ENCODE results near the gene DOK3. TPM values are rescaled to one million over a fixed set of nuclear protein-coding genes. Genes with fewer than 3 reads are reported as not detected.
A peak's percentile ranks its signal among the peaks of the same experiment; 100 is the strongest.

The DOK3 gene
- total RNA-seq, 1 donor from 2014 or later = 16.3 TPM

- H3K4me2 ChIP-seq (ENCODE audit: low read length) = peak overlapping the region; percentile 96
- peak overlapping the region; percentile 82 for H3K4me3 ChIP-seq (ENCODE audit: insufficient read depth, low read depth, low read length)
- peak overlapping the region; percentile 89 for H3K9ac ChIP-seq (ENCODE audit: low read length)
- H4K20me1 ChIP-seq (ENCODE audit: insufficient read depth, low read length) = peaks cover 35% of the 10 kb centered on the region
- Mint-ChIP-seq H3K4me1 (ENCODE audit: low read depth, unreplicated experiment) (peaks cover 43% of the 10 kb centered on the region), H3K9me3 (ENCODE audit: unreplicated experiment) (no peaks in the 10 kb centered on the region), H3K27ac (ENCODE audit: unreplicated experiment) (peak overlapping the region; percentile 92), H3K27me3 (ENCODE audit: low read depth, unreplicated experiment) (no peaks in the 10 kb centered on the region), H3K36me3 (ENCODE audit: low read depth, unreplicated experiment) (peaks cover 4% of the 10 kb centered on the region), H3K4me3 (ENCODE audit: unreplicated experiment) (peak overlapping the region; percentile 88)
- FAIRE-seq (no peak), DNase-seq (ENCODE audit: low read depth) (peak; percentile 60)
- H3K27me3 ChIP-seq (ENCODE audit: insufficient read depth, low read length) = no peaks in the 10 kb centered on the region
- TF ChIP-seq CTCF (IDR thresholded peaks at IDR 0.05; ENCODE audit: insufficient read depth, low read depth, low read length) (peak; percentile 29), EZH2 (IDR thresholded peaks at IDR 0.05; ENCODE audit: insufficient read depth, low read length) (no peak)
- peaks cover 68% of the 10 kb centered on the region for H3K4me1 ChIP-seq (ENCODE audit: insufficient read depth, low read length)
- peaks cover 60% of the 10 kb centered on the region for H3K79me2 ChIP-seq (ENCODE audit: insufficient read depth, low read length)
- peak overlapping the region; percentile 94 for H3K27ac ChIP-seq (ENCODE audit: low read depth, low read length)
- no peaks in the 10 kb centered on the region for H3K9me3 ChIP-seq (ENCODE audit: insufficient read depth, low read depth, low read length)
- peaks cover 19% of the 10 kb centered on the region for H3K36me3 ChIP-seq (ENCODE audit: insufficient read depth, low read length)
- no peak overlapping the region for H2AFZ ChIP-seq (ENCODE audit: low read depth, low read length)
Measured at GRCh38 chr5:177496070-177496726, 13.4 kb downstream of the DOK3 start.

- peaks cover 4% of the 10 kb centered on the region for H3K36me3 Mint-ChIP-seq (ENCODE audit: low read depth, unreplicated experiment)
- DNase-seq (ENCODE audit: low read depth) (peak; percentile 86), FAIRE-seq (peak; percentile 39)
- H3K4me3 Mint-ChIP-seq (ENCODE audit: unreplicated experiment) = peak overlapping the region; percentile 88
- peaks cover 41% of the 10 kb centered on the region for H3K4me1 Mint-ChIP-seq (ENCODE audit: low read depth, unreplicated experiment)
- Histone ChIP-seq H3K27ac (ENCODE audit: low read depth, low read length) (peak overlapping the region; percentile 94), H4K20me1 (ENCODE audit: insufficient read depth, low read length) (peaks cover 42% of the 10 kb centered on the region), H2AFZ (ENCODE audit: low read depth, low read length) (no peak overlapping the region), H3K9ac (ENCODE audit: low read length) (peak overlapping the region; percentile 89), H3K36me3 (ENCODE audit: insufficient read depth, low read length) (peaks cover 19% of the 10 kb centered on the region), H3K4me1 (ENCODE audit: insufficient read depth, low read length) (peaks cover 70% of the 10 kb centered on the region), H3K9me3 (ENCODE audit: insufficient read depth, low read depth, low read length) (no peaks in the 10 kb centered on the region), H3K4me3 (ENCODE audit: insufficient read depth, low read depth, low read length) (peak overlapping the region; percentile 82), H3K27me3 (ENCODE audit: insufficient read depth, low read length) (no peaks in the 10 kb centered on the region), H3K4me2 (ENCODE audit: low read length) (peak overlapping the region; percentile 96), H3K79me2 (ENCODE audit: insufficient read depth, low read length) (peaks cover 67% of the 10 kb centered on the region)
- H3K27ac Mint-ChIP-seq (ENCODE audit: unreplicated experiment) = peak overlapping the region; percentile 92
- TF ChIP-seq CTCF (IDR thresholded peaks at IDR 0.05; ENCODE audit: insufficient read depth, low read depth, low read length) (no peak), EZH2 (IDR thresholded peaks at IDR 0.05; ENCODE audit: insufficient read depth, low read length) (no peak)
- H3K9me3 Mint-ChIP-seq (ENCODE audit: unreplicated experiment) = no peaks in the 10 kb centered on the region
- H3K27me3 Mint-ChIP-seq (ENCODE audit: low read depth, unreplicated experiment) = no peaks in the 10 kb centered on the region
Measured at GRCh38 chr5:177495243-177496060, 14.2 kb downstream of the DOK3 start.
